Chondrocyte (in vitro differentiated cells): ENCODE measurements around the gene PTPDC1. TPM values are rescaled to one million over a fixed set of nuclear protein-coding genes. Genes with fewer than 3 reads are reported as not detected.

Experiments
- total RNA-seq: library from RNA; stranded (reverse); gene quantifications from 3 replicates; pipeline ENCODE4 v1.2.1, GENCODE V29; 2021

The PTPDC1 gene
- total RNA-seq, 1 donor from 2014 or later, result 16.0 TPM

Other genes starting within 250 kb of the PTPDC1 start
- gene BARX1, start 129.1 kb upstream of the PTPDC1 start, total RNA-seq, result 0.77 to 6.7 TPM (median 2.1 TPM) in 3 replicates
- 3.1 to 4.1 TPM (median 3.6 TPM) in 3 replicates for gene ZNF169, start 174.8 kb downstream of the PTPDC1 start, total RNA-seq
- gene NUTM2F, start 244.2 kb downstream of the PTPDC1 start, total RNA-seq, result 0.10 TPM in 1 of 3 replicates, not detected in the others